HEK293 (cell line): ENCODE data around the gene STOML3.

Experiments used
- CTCF ChIA-PET: fragments of 350-600 bp; formaldehyde crosslinking; extraction: SDS; loops from one replicate; lab custom pipeline; 2021; ENCODE audit warnings: antibody characterized with exemption; lab: Yijun Ruan, JAX
- POLR2A ChIA-PET: fragments of 300-600 bp; formaldehyde crosslinking; extraction: SDS; loops from one replicate; lab custom pipeline; 2020; ENCODE audit warnings: antibody characterized with exemption, inconsistent platforms; lab: Yijun Ruan, JAX
- H3K27ac ChIP-seq: fragments of 200-500 bp; sonication (Bioruptor generic); 2 replicates; pipeline ENCODE4 v1.5.1; 2014; ENCODE audit warnings: low read depth, low read length, control low read depth, inconsistent platforms; ENCODE audit errors: extremely low read depth
- H3K36me3 ChIP-seq, 2 experiments: fragments of 200-500 bp in 1 of 2; sonication (Bioruptor generic) in 1 of 2; 1 replicate in 1 of 2; 2 replicates in 1 of 2; pipeline ENCODE4 v1.5.1; 2014 to 2017; ENCODE audit warnings: inconsistent platforms in 2 of 2, low read length in 2 of 2; ENCODE audit not compliant: control insufficient read depth in 2 of 2, insufficient read depth in 1 of 2
- H3K4me1 ChIP-seq: fragments of 200-500 bp; sonication (Bioruptor generic); 2 replicates; pipeline ENCODE4 v1.5.1; 2014; ENCODE audit warnings: mild to moderate bottlenecking, low read length, inconsistent platforms; ENCODE audit not compliant: control insufficient read depth, insufficient read depth
- H3K4me3 ChIP-seq: 2 replicates; pipeline ENCODE4 v1.5.1; 2011; ENCODE audit warnings: low read depth, mild to moderate bottlenecking, control low read depth, low read length, moderate library complexity
- H3K9me3 ChIP-seq: fragments of 200-500 bp; sonication (Bioruptor generic); 2 replicates; pipeline ENCODE4 v1.5.1; 2014; ENCODE audit warnings: low read depth, low read length, inconsistent platforms; ENCODE audit not compliant: control insufficient read depth, insufficient read depth
- GLI2 ChIP-seq: fragments of 450-650 bp; formaldehyde crosslinking; IDR thresholded peaks from 2 replicates; pipeline ENCODE4; 2017; ENCODE audit warnings: missing biosample characterization, missing genetic modification characterization, low read depth, borderline replicate concordance
- WT1 ChIP-seq: fragments of 450-650 bp; formaldehyde crosslinking; IDR thresholded peaks from 2 replicates; pipeline ENCODE4 v1.5.1; 2016; ENCODE audit warnings: missing biosample characterization, missing genetic modification characterization
- ZNF221 ChIP-seq: fragments of 450-650 bp; formaldehyde crosslinking; IDR thresholded peaks from 2 replicates; pipeline ENCODE4 v1.5.1; 2017; ENCODE audit warnings: missing biosample characterization, missing genetic modification characterization, borderline replicate concordance
- ZNF354C ChIP-seq: fragments of 450-650 bp; formaldehyde crosslinking; IDR thresholded peaks from 2 replicates; pipeline ENCODE4 v1.5.1; 2016; ENCODE audit warnings: missing biosample characterization, missing genetic modification characterization, low read depth, borderline replicate concordance
- ZNF449 ChIP-seq: fragments of 450-650 bp; formaldehyde crosslinking; IDR thresholded peaks from 2 replicates; pipeline ENCODE4 v1.5.1; 2017; ENCODE audit warnings: missing biosample characterization, mild to moderate bottlenecking, missing genetic modification characterization, moderate library complexity
- ZNF596 ChIP-seq: fragments of 450-650 bp; IDR thresholded peaks from 2 replicates; pipeline ENCODE4 v1.5.0; 2018; ENCODE audit warnings: missing biosample characterization, mild to moderate bottlenecking, missing genetic modification characterization, moderate library complexity
- ZNF660 ChIP-seq: fragments of 450-650 bp; IDR thresholded peaks from 2 replicates; pipeline ENCODE4 v1.5.1; 2018; ENCODE audit warnings: missing biosample characterization, mild to moderate bottlenecking, missing genetic modification characterization

STOML3 gene

GRCh38 chr13:38922170-38922569, 68.5 kb downstream of the STOML3 start:
- Histone ChIP-seq H3K27ac (no peak overlapping the region), H3K4me1 (no peaks in the 10 kb centered on the region), H3K9me3 (no peaks in the 10 kb centered on the region), H3K36me3 (no peaks in the 10 kb centered on the region), H3K4me3 (no peak overlapping the region)
- TF ChIP-seq ZNF596 (no peak), GLI2 (tag by site-specific recombination) (no peak), ZNF449 (tag by site-specific recombination) (no peak)
- POLR2A ChIA-PET = no interaction called here
- CTCF ChIA-PET = no interaction called here

GRCh38 chr13:38921081-38921480, 69.5 kb downstream of the STOML3 start:
- Histone ChIP-seq H3K36me3 (no peaks in the 10 kb centered on the region), H3K4me1 (no peaks in the 10 kb centered on the region), H3K9me3 (no peaks in the 10 kb centered on the region), H3K4me3 (no peak overlapping the region), H3K27ac (no peak overlapping the region)
- no peak for TF ChIP-seq ZNF354C (tag by site-specific recombination)
- TF ChIP-seq WT1 (tag by site-specific recombination) = no peak
- no peak for TF ChIP-seq ZNF660 (tag by site-specific recombination)
- TF ChIP-seq ZNF221 (tag by site-specific recombination) = no peak
- ChIA-PET POLR2A (no interaction called here), CTCF (interaction anchor here (0.7 kb wide), 1 partner anchor 692 kb away, joined by 3 read pairs; no protein-coding TSS in a partner anchor)
